ENCODE results near the gene NRSN1.

The NRSN1 gene

DNA sequence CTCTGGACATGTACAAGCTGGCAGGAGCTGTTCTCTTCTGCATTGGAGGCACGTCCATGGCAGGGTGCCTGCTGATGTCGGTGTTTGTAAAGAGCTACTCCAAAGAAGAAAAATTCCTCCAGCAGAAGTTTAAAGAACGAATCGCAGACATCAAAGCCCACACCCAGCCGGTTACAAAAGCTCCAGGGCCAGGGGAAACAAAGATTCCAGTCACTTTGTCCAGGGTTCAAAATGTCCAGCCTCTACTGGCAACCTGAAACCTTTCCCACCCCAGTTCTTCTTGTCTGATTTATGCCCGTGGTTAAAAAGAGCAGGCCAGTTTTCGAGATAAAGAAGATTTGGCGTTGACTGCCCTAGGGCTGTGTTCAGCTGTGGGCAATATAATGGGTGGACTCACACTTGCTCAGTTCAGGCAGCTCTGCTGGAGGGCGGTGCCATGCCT, 19.7 kb downstream of the NRSN1 start:
- DNase-seq = no peak

DNA sequence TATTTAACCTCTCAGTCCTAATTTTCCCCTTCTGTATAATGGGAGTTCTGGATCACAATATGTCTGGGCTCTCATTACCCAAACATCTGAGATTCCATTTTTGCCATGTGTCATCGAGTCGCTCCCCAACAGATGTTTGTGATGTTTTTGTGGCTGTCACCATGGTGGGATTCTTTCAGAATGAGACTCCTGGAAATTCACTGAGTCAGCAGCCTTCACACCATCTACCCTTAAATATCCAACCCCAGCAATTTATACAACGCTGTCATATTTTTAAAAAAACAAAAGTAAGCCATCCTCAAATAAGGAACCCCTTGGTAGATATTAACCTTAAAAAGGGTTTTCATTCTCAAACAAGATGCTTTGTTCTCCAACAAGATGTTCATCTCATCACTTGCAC, 20.9 kb downstream of the NRSN1 start:
- no peak for DNase-seq

DNA sequence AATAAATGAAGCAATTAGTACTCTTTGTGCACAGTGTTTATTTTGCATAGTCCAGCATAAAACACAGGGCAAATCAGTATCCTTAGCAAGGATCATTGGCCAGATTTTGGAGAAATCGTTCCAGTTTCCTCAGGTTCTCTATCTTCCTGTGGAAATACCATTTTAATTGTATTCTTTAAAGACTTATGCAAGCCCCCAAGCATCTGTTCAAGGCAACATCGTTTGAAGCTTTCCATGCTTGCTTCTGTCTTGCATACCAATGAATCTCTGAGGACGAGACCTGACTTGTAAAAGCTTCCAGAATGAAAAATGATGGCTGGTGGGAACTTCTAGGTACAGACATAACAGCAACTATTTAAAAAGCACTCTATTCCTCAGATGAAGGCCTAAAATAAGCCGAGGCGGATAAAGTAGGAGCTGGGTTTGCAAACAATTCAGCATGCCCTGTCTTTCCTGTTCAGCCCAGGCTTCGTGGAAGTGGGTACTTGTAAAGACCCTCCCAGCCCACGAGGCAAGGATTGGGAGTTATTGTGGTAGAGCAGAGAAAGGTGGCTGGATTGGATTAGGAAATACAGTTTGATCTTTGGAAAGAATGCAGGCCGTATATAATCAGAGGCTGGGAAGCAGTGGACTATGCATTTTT, 21.6 kb downstream of the NRSN1 start:
- no peak for DNase-seq

DNA sequence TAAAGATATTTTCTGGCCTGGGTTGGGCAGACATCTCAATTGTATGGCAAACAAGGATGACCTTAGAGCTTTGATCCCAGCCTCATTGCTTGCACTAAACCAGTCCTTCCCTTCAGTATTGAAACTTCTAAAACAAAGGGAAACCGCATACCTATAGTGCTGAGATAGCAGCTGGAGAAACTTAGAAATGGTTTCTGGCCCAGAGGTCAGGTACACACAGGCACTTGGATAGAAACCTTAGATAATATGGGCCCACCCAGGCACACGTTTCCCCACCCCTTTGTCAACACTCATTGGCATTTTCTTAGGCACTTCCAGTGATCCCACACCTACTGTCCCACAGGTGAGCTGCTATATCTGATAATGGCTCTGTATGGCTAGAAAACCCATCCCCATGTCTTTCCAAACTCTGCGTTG, 22.1 kb downstream of the NRSN1 start:
- DNase-seq = no peak

DNA sequence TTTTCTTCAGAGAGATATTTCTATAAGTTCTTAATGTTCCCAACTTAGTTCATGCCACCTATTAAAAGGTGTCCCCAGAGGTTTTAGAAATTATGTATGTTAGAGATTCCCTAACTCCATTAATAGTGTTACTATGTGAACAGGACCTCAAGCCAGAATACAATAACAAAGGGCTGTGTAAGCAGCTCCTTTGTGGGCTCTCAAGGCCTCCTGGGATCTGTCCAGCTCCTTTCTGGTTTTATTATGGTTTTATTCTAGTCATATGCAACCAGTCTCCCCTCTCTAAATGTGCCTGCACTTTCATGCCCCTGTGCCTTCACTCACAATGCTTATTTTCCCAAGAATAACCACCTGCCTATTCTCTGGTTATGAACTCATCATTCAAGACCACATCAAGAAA, 22.7 kb downstream of the NRSN1 start:
- DNase-seq = no peak

DNA sequence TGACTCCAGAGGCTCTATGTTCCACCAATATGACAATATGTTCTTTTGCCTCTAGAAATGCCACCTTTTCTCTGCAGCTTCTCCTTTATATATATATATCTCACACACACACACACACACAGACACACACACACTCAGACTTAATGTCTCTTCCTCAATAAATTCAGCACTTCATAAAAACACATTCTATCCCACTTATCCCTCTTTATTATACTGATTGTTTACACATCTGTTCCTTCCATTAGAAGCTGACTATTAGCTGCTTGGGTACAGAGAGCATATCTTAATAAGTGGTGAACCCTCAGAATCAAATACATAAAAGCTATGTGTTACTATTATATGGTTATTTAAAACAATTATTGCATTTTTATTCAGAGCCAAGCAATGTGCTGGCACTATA, 23.3 kb downstream of the NRSN1 start:
- DNase-seq = no peak

DNA sequence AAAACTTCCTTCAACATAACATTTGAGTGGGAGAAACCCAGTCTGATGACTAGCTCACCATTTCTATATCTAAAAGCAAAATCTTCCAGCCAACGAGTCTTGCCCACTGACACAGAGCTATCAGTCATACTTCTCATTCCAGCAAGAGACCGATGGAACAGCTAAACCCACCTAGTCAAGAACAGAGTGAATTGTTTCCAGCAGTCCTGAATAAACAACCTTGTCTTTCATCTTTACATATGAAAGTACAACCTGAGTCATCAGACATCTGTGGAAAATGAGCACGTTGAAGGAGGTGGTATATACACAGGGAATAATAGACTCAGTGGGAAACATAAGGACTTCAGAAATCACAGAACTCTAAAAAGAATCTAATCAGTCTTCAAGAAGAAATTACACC, 23.8 kb downstream of the NRSN1 start:
- DNase-seq = no peak

DNA sequence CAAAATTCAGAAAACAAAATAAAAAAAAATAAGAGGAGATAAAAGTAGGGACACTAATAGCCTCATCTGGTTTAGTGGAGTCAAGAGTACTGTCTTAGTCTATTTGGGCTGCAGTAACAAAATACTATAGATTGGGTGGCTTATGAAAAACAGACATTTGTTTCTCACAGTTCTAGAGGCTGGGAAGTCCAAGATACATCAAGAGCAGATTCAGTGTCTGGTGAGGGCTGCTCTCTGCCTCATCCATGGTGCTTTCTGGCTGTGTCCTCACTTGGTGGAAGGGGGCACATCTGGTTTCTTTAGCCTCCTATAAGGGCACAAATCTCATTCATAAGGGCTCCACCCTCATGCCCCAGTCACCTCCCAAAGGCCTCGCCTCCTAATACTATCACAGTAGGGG, 26.0 kb downstream of the NRSN1 start:
- DNase-seq = no peak

DNA sequence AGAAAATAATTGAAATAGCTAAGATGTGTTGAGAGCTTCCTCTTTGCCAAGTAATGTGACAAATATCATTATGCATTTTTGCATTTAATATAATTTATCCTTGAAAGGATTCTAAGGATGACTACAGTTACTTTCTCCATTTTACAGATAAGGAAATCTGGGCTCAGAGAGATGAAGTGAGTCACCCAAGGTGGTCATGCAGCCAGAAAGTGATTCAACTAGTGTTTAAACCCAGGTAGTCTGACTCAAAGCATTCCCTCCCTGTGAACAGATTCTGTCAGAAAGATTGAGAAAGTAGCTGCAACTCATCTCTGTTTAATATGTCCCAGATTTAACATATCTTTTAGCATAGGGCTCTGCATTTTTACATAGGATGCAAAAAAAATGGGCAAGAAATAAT, 28.1 kb downstream of the NRSN1 start:
- DNase-seq = no peak

DNA sequence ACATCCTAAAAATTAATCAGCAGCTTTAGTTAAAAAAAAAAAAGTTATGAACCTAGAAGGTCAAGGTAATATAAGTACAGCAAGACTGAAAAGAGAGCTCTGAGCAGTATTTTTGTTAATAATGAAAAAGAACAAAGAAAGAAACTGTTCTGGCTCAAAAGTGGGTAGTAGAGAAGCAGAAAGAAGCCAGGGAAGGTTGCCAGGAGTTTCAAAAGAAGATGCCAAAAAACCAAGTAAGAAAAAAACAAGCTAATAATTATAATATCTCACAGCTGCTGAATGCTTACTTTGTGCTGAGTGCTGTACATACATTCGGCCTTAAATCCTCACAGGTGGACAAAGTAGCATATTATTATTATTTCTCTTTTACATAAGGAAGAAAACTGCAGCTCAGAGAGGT, 31.9 kb downstream of the NRSN1 start:
- no peak for DNase-seq

DNA sequence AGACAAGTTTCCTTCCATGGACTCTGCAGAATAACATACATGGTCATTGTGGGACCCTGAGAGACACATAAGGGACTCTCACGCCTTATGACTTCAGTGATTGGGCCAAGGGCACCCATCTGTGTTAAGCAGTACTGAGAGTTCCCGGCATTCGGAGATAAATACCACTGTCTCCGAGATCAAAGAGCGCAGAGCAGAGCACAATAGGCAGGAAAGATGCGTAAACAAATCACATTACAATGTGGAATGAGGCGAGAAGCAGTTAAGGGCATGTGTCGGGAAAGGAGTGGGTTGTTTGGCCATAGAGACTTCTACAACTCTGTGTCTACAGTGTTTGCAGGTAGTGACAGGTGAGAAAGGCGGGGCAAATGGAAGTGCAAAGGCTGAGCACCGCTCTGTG, 57.6 kb downstream of the NRSN1 start:
- no peak for DNase-seq

DNA sequence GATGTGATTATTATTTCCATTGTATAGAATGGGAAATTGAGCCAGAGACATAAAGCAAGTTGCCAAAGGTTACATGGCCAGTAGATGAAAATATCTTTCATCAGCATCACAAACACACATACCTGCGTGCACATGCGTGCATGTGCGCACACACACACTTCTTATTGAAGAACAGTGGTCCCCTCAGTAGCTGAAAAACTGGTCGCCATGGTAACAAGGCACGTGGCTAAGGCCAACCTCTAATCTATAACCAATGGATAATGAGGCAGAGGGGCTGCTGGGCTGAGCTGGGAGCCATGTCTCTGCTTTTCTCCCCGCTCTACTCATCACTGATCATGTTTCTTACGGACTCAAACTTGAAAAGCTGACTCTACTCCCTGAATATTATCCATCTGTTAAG, 60.3 kb downstream of the NRSN1 start:
- DNase-seq = no peak

DNA sequence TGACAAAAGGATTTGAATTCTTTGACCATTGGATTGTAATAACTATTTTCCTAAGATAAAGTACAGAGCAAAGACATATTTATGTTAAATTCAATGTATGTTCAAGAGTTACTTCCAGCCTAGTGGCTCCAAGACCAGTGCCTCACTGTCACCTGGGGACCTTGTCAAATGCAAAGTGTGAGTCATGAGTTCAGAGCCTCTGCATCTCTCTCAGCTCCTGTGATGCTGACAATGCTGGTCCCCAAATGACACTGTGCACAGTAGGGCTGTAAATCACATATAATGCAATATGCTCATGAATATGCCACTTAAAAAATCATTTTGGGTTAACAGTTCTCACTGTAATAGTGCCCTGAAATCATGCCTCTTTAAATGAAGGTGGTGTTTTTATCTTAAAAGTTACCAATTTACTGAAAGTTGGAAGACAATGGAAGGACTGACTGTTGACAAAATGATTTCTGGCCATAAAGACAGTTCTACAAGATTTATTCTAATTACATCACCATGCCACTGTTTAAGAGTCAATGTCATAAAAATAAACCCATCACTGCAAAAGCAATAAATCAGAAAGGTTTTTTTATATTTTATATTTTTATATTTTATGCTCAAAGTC, 62.1 kb downstream of the NRSN1 start:
- DNase-seq = no peak

DNA sequence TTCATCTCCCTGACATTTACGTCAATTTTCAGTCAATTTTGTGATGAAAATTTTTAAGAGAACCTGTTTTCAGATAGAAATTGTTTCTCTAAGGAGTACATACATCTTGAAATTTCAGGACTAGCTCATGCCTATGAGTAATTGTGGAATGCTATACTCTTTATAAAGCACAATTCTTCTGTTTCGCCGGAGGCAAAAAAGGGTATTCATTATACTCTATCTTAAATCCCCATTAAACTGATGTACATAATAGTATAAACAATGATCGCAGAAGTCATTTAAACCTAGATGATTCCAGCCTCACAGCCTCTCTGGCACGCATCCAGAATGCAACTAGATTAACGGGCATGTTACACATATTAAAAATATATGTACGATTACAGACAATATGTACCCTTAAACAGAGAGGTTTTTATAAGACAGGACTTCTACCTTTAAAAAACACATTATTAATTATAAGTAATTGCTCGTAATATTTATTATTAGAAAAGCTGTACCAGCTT, 62.6 kb downstream of the NRSN1 start:
- no peak for DNase-seq

DNA sequence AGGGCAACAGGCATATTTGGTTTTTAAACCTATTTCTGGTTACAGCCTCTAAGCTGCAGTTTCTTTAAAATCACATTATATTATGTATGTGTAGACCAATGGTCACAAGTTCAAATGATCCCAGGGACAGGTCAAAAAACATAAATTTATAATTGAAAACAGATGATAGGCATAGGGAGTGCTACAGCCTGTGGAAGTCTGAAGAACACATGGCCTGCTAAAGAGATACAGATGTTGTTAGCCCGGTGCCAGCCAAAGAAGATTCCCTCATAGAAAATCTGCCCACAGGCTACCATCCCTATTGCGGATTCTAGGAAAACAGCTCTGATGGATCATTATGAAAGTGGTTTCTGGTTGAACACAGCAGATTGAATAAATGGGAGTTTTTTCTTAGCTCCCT, 65.3 kb downstream of the NRSN1 start:
- no peak for DNase-seq

DNA sequence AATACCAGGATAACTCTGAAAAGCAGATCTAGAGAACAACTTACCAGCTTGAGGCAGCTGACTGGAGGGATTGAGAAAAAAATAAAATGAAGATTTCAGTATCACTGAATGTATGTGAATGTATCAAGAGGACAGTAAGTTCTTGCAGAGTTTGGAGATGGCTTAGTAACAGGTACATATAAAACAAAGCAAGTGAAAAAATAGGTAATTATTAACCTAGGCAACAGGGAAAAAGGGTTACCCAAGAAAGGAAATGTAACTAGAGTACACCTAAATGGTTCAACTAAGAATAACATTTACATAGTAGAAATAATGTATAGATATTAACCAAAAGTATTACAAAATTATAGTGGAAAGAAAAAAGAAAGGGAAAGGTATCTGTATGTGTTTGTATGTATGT, 67.3 kb downstream of the NRSN1 start:
- no peak for DNase-seq

DNA sequence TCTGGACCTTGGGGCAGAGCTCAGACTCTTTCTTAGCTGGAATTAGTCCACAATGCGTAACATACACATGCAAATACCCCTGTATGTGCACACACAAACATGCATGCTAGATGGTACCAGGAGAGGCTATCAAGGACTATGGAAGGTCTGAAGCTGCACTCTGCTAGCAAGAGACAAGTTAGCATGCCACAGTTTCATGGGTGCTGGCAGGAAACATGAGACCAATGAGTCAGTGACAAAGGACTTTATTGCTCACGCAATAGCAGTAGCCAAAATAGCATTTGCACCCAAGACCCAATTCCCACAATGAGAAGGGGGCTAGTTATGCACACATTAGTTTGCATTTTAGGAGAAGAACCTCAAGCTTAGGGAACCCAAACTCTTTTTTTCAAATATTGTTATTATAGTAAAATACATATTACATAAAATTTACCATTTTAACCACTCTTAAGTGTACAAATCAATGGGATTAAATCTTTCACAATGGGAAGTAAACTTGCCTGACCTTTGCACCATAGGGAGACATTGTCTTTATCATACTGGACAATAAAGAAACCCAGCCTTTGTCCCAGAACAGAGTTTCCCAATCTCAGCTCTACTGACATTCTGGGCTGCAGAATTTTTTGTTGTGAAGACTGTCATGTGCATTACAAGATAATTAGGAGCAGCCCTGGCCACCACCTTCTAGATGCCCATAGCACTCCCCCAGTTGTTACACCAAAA, 69.1 kb downstream of the NRSN1 start:
- DNase-seq = no peak

DNA sequence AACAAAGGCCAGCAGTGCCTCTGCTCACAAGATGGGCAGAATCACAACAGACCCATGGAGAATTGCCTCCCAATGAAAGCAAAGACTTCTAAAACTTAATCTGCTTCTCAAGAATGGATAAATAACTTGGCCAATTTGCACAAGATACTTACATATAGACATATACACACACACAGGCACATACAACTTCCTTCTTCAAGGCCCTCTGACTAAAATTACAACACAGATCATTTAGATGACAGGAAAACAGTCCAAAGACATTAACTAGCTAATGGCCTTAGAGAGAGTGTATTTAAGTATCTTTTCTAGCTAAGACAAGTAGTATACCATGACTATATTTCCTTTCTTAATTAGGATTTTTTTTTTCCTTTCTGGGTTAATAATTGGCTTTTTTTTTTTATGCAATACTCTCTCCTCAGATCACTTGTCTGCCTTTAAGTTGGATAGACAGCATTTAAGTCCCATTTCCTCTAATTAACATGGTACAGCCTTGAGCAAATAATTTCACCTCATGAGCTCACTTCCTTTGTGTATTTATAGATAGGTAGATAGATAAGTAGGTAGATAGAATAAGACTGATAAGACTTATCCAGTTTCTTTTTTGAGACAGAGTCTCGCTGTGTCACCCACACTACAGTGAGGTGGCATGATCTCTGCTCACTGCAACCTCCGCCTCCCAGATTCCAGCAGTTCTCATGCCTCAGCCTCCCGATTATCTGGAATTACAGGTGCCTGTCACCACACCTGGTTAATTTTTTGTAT, 70.0 kb downstream of the NRSN1 start:
- DNase-seq = no peak
